C4-2B (cell line): Measurements from ENCODE around the gene CLMN.

Experiments used
- ZFX ChIP-seq: fragments of 450-650 bp; IDR thresholded peaks from 2 replicates; pipeline ENCODE4 v1.6.1; 2017
- TF ChIP-seq, protein P1 (sequence below): fragments of 450-650 bp; conservative IDR thresholded peaks from 2 replicates; pipeline ENCODE4 v1.5.1; 2017; ENCODE audit warnings: mild to moderate bottlenecking

DNA sequence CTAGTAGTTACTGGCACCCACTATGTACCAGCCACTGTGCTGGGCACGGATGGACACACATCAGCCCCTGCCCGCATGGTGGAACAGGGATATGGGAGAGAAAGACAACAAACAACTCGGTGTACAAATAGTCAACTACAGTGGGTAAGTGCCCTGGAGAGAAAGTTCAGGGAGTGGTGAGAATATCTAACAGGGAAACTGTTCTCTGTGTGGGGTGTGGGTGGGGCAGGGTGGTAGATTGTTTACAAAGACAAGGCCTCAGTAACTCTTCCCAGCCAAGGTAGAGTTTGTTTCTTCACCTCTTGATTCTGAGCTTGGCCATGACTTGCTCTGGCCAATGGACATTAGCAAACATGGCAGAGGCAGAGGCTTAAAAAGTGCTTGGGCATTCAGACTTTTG is 12.9 kb upstream of the CLMN start:
- TF ChIP-seq, protein P1, sequence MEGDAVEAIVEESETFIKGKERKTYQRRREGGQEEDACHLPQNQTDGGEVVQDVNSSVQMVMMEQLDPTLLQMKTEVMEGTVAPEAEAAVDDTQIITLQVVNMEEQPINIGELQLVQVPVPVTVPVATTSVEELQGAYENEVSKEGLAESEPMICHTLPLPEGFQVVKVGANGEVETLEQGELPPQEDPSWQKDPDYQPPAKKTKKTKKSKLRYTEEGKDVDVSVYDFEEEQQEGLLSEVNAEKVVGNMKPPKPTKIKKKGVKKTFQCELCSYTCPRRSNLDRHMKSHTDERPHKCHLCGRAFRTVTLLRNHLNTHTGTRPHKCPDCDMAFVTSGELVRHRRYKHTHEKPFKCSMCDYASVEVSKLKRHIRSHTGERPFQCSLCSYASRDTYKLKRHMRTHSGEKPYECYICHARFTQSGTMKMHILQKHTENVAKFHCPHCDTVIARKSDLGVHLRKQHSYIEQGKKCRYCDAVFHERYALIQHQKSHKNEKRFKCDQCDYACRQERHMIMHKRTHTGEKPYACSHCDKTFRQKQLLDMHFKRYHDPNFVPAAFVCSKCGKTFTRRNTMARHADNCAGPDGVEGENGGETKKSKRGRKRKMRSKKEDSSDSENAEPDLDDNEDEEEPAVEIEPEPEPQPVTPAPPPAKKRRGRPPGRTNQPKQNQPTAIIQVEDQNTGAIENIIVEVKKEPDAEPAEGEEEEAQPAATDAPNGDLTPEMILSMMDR = no peak
- TF ChIP-seq ZFX = no peak
